ENCODE data around the gene ACP6. TPM values are rescaled to one million over a fixed set of nuclear protein-coding genes. Genes with fewer than 3 reads are reported as not detected.
"Not testable (repeated sequence)": the region's sequence is repeated elsewhere in the genome, so short reads cannot be mapped to it uniquely, and the experiment has no call there.

ACP6 gene
- 10 to 100 TPM; 20.0 to 23.5 TPM for total RNA-seq
- long read RNA-seq, full-length matches to known transcripts, result 12 of 17 reads
- long read RNA-seq, partial matches to known transcripts, result 2 of 17 reads
- long read RNA-seq, other reads (novel, unspliced or antisense), result 3 of 17 reads

- intact Hi-C loops (cut with DNase I, micrococcal nuclease), result no loop called here
- ATAC-seq (peak; percentile 96), DNase-seq (peak; percentile 96 to 97)
Measured at GRCh38 chr1:147670319-147671001, at the start of gene ACP6. Gene ACP6, minus strand, starts transcription at chr1:147670524. Its CDS starts 476 bp downstream, at chr1:147670048.

- intact Hi-C loops (cut with DNase I, micrococcal nuclease), result loop anchor here in 1 of 2 donors (10.0 kb wide), 1 partner anchor 175 kb away; no protein-coding TSS in a partner anchor
- ATAC-seq, result no peak
- DNase-seq, result no peak
Measured at GRCh38 chr1:147719711-147720225, 49.4 kb upstream of the ACP6 start.

- ATAC-seq, result peak; percentile 30
- DNase-seq, result peak in 1 of 2 donors; percentile 18
- intact Hi-C loops (cut with DNase I, micrococcal nuclease), result no loop called here
Measured at GRCh38 chr1:147719029-147719698, 48.8 kb upstream of the ACP6 start.

GRCh38 chr1:147717706-147718097, 47.4 kb upstream of the ACP6 start:
- peak; percentile 81 for ATAC-seq
- intact Hi-C loops (cut with DNase I, micrococcal nuclease), result no loop called here
- DNase-seq, result peak; percentile 15 to 67

- peak; percentile 26 to 71 for DNase-seq
- intact Hi-C loops (cut with DNase I, micrococcal nuclease), result no loop called here
- ATAC-seq, result peak; percentile 92
Measured at GRCh38 chr1:147717051-147717705, 46.9 kb upstream of the ACP6 start.

GRCh38 chr1:147712605-147713004, 42.3 kb upstream of the ACP6 start:
- ATAC-seq (no peak), DNase-seq (no peak)

GRCh38 chr1:147700042-147701006, 30.0 kb upstream of the ACP6 start:
- ATAC-seq, result peak; percentile 91
- DNase-seq, result peak in 1 of 2 donors; percentile 63
- intact Hi-C loops (cut with DNase I, micrococcal nuclease), result loop anchor here in 1 of 2 donors (2.0 kb wide), 1 partner anchor 60 kb away; no protein-coding TSS in a partner anchor

More at GRCh38 chr1:147712605-147713004, 42.3 kb upstream of the ACP6 start:
- intact Hi-C loops (cut with DNase I, micrococcal nuclease), result no loop called here

GRCh38 chr1:147699686-147700041, 29.3 kb upstream of the ACP6 start:
- intact Hi-C loops (cut with DNase I, micrococcal nuclease), result loop anchor here in 1 of 2 donors (2.0 kb wide), 1 partner anchor 59 kb away; no protein-coding TSS in a partner anchor
- DNase-seq, result no peak
- no peak for ATAC-seq

GRCh38 chr1:147683163-147683763, 12.9 kb upstream of the ACP6 start:
- DNase-seq (no peak), ATAC-seq (no peak)
- intact Hi-C loops (cut with DNase I, micrococcal nuclease), result no loop called here

- not testable (repeated sequence) for DNase-seq, ATAC-seq
Measured at GRCh38 chr1:147680608-147681235, 10.4 kb upstream of the ACP6 start.

GRCh38 chr1:147677681-147678080, 7.4 kb upstream of the ACP6 start:
- intact Hi-C loops (cut with DNase I, micrococcal nuclease); ATAC-seq; DNase-seq: not testable (repeated sequence)

More at GRCh38 chr1:147680608-147681235, 10.4 kb upstream of the ACP6 start:
- intact Hi-C loops (cut with DNase I, micrococcal nuclease), result not testable (repeated sequence)

GRCh38 chr1:147676311-147677085, 6.2 kb upstream of the ACP6 start:
- ATAC-seq (no peak), DNase-seq (no peak)
- intact Hi-C loops (cut with DNase I, micrococcal nuclease), result no loop called here

- ATAC-seq (no peak), DNase-seq (no peak)
- intact Hi-C loops (cut with DNase I, micrococcal nuclease), result no loop called here
Measured at GRCh38 chr1:147673816-147674215, 3.5 kb upstream of the ACP6 start.

- intact Hi-C loops (cut with DNase I, micrococcal nuclease), result no loop called here
Measured at GRCh38 chr1:147673406-147673805, 3.1 kb upstream of the ACP6 start.

GRCh38 chr1:147669469-147670318, 630 bp downstream of the ACP6 start:
- ATAC-seq, result peak; percentile 60
- peak; percentile 49 to 62 for DNase-seq
- intact Hi-C loops (cut with DNase I, micrococcal nuclease), result no loop called here

More at GRCh38 chr1:147673406-147673805, 3.1 kb upstream of the ACP6 start:
- ATAC-seq (no peak), DNase-seq (no peak)

All from left colon (tissue), 2 donors.